SIG-M5 treated with dmso at 0.1 percent for 504 hours (cell line): Measurements from ENCODE around the gene PML.
"Not testable (repeated sequence)": the region's sequence is repeated elsewhere in the genome, so short reads cannot be mapped to it uniquely, and the experiment has no call there.

Experiments
- DNase-seq: peaks from one replicate; lab custom pipeline; 2025; ENCODE audit not compliant: unreplicated experiment; lab: John Stamatoyannopoulos, UW

PML gene

DNA sequence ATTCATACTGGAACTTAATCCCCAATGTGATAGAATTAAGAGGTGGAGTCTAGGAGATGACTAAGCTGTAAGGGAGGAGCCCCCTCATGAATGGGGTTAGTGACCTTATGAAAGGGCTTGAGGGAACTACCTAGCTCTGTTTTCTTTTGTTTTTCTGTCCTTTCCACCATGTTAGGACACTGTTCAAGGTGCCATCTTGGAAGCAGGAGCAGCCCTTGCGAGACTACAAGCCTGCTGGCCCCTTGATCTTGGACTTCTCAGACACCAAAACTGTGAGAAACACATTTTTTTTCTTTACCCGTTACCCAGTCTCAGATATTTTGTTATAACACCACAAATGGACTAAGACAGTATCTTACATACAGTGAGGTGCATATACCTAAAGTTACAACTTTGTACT lies 61.3 kb downstream of the PML start:
- no peak for DNase-seq

GRCh38 chr15:74056330-74056729 lies 61.8 kb downstream of the PML start:
- DNase-seq = not testable (repeated sequence)

- not testable (repeated sequence) for DNase-seq
Measured at GRCh38 chr15:74059050-74059833, 64.7 kb downstream of the PML start.

GRCh38 chr15:74060251-74060650 lies 65.7 kb downstream of the PML start:
- no peak for DNase-seq

- DNase-seq = no peak
Measured at GRCh38 chr15:74062236-74062635, 67.7 kb downstream of the PML start.

- no peak for DNase-seq
Measured at GRCh38 chr15:74062671-74063070, 68.2 kb downstream of the PML start.

GRCh38 chr15:74063425-74064146 lies 69.1 kb downstream of the PML start:
- DNase-seq = not testable (repeated sequence)

DNA sequence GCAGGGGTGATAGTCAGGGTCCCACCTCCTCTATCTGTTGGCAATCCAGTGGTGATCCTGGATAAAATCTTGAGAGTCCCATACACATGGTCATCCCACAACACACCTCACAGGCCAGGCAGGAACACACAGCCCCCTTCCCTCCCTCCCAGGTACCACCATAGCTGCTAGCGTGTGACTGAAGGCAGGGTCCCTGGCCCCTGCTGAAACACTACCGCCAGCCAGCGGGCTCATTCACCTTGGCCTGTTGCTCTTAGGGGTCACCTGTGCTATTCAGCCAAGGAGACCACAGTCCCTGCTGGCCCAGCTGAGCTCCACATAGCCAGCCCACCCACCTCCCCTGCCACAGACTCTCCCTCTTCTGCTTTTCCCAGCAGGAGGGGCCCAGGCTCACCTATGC lies 69.7 kb downstream of the PML start:
- DNase-seq = not testable (repeated sequence)

- not testable (repeated sequence) for DNase-seq
Measured at GRCh38 chr15:74064822-74065221, 70.3 kb downstream of the PML start.

GRCh38 chr15:74065684-74066411 lies 71.3 kb downstream of the PML start:
- not testable (repeated sequence) for DNase-seq

DNA sequence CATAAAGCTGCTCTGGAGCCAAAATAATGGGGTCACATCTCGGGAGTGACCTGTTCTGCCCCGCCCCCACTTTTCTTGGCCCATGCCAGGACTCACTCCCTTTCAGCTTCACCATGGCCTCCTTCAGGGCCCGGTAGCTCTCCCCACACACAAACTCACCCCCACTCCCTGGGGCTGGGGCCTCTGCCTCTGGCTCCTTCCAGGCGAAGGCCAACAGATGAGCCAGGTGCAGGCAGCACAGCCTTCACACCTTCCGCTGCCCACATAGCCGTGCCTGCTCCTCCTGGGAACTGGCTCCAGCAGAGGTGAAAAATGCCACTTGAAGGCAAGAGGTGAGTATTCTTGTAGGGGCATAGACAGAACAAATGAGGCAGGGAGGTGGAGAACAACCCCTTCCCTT lies 77.1 kb downstream of the PML start:
- DNase-seq = not testable (repeated sequence)

GRCh38 chr15:74072132-74072531 lies 77.6 kb downstream of the PML start:
- not testable (repeated sequence) for DNase-seq

- not testable (repeated sequence) for DNase-seq
Measured at GRCh38 chr15:74072614-74073337, 78.3 kb downstream of the PML start.

DNA sequence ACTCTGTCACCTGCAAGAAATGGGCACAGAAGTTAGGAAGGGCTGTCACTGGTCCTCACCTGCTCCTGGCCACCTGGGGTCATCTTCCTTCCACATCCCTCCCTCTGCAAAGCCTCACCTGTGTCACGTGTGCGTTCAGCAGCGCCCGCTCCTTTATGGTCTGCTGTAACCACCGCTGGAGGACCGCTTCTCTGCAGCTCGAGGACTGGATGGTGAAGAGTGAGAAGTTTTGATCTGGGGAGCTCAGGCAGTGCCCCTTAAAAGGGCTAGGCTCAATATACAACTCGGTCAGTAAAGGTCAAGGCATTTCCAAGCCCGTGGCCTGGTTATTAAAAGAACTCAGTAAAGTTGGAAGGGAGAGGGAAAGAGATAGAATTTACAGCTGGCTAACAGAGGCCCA lies 81.3 kb downstream of the PML start:
- not testable (repeated sequence) for DNase-seq

DNA sequence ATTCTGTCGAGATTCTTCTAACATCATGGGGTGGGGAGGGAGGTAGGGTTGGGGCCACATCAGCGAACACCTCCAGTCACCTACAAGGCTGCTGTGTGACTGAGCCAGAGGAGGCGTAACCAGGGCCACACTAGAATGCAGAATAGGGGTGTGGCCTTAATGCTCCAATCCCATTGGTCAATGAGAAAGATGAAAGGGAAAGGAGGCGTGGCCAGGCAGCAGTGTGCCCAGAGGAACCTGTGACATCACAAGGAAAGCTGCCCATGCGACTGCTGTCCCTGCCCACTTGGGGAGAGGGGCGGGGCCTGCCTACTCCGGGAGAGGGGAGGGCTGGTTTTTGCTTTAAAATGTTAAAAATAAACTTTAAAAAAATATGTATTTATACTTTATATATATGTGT lies 87.9 kb downstream of the PML start, which contains the start of gene GOLGA6A:
Gene GOLGA6A, minus strand, starts transcription at position 101 of the 400 bp plus-strand sequence. Its CDS starts 41 bp downstream, at position 60.
- DNase-seq = not testable (repeated sequence)

DNA sequence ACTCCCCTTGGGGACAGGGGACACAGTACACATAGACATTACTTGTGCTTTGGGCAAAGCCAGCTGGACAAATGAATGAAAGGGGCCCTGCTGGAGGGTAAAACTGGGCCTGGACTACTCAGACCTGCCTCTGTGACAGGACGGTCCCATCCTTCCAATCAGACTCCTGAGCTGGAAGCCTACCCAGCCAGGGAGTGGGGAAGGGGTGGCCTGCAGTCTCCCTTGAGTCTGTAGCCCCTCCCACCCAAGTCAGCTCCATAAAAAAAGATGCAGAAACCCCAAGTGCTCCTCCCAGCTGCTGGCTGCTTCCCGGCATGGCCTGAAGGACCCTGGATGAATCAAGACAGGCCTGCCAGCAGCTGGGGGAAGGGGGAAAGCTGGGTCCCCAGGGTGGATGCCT lies 100.1 kb downstream of the PML start:
- not testable (repeated sequence) for DNase-seq

DNA sequence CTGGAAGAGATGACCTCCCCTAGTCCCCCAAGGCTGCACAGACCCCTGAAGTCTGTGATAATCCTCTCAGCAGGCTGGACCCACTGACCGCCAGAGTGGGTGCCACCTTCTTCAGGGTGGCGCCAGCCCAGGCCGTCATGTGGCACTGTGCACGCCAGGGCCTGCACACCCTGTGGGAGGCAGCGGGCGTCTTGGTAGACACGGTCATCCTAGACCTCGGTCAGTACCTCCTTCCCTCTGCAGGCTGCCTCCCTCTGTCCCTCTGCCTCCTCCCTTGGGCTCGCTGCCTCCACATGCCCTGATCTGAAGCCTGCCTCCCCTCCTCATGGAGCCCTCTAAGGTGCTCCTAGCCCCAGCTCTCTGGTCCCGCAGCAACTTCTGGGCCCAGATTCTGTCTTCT lies 101.1 kb downstream of the PML start:
- DNase-seq = not testable (repeated sequence)

GRCh38 chr15:74096753-74097474 lies 102.4 kb downstream of the PML start:
- DNase-seq = not testable (repeated sequence)
